DMS114 treated with DMSO at 0.1 percent for 48 hours (cell line): Measurements from ENCODE around the gene DVL3.
A peak's percentile ranks its signal among the peaks of the same experiment; 100 is the strongest.

ENCODE experiments used
- DNase-seq: peaks from one replicate; lab custom pipeline; 2025; ENCODE audit not compliant: unreplicated experiment; lab: John Stamatoyannopoulos, UW

DVL3 gene

GRCh38 chr3:184176377-184177330 lies 21.5 kb downstream of the DVL3 start:
- DNase-seq = no peak

GRCh38 chr3:184177331-184177731 lies 22.2 kb downstream of the DVL3 start:
- no peak for DNase-seq

GRCh38 chr3:184177767-184178306 lies 22.7 kb downstream of the DVL3 start:
- DNase-seq = no peak

GRCh38 chr3:184178521-184179138 lies 23.5 kb downstream of the DVL3 start:
- no peak for DNase-seq

GRCh38 chr3:184180165-184180564 lies 25.0 kb downstream of the DVL3 start:
- no peak for DNase-seq

- no peak for DNase-seq
Observed at GRCh38 chr3:184181596-184181995, 26.4 kb downstream of the DVL3 start.

- no peak for DNase-seq
Observed at GRCh38 chr3:184183679-184184078, 28.5 kb downstream of the DVL3 start.

- DNase-seq = no peak
Observed at GRCh38 chr3:184184546-184185230, 29.5 kb downstream of the DVL3 start.

GRCh38 chr3:184185461-184186183 lies 30.4 kb downstream of the DVL3 start:
- peak; percentile 97 for DNase-seq

- no peak for DNase-seq
Observed at GRCh38 chr3:184186184-184186901, 31.2 kb downstream of the DVL3 start, which contains the start of gene ABCF3. TSS of gene ABCF3 (plus strand) at chr3:184186199. CDS start at chr3:184186208, 9 bp downstream.

GRCh38 chr3:184186902-184187207 lies 31.7 kb downstream of the DVL3 start:
- no peak for DNase-seq

- DNase-seq = no peak
Observed at GRCh38 chr3:184188080-184188479, 32.9 kb downstream of the DVL3 start.

- no peak for DNase-seq
Observed at GRCh38 chr3:184189421-184189820, 34.2 kb downstream of the DVL3 start.

GRCh38 chr3:184192889-184193288 lies 37.7 kb downstream of the DVL3 start:
- DNase-seq = no peak

GRCh38 chr3:184193991-184194539 lies 38.9 kb downstream of the DVL3 start:
- DNase-seq = no peak

GRCh38 chr3:184196536-184196935 lies 41.4 kb downstream of the DVL3 start:
- no peak for DNase-seq

GRCh38 chr3:184198509-184198908 lies 43.3 kb downstream of the DVL3 start:
- DNase-seq = no peak

- DNase-seq = no peak
Observed at GRCh38 chr3:184200825-184201224, 45.6 kb downstream of the DVL3 start.

GRCh38 chr3:184203526-184203925 lies 48.3 kb downstream of the DVL3 start:
- no peak for DNase-seq
